B cell (primary cell): Measurements from ENCODE around the gene CREB5.

Source experiments
- CTCF ChIP-seq: fragments of 200-600 bp; IDR thresholded peaks from one replicate; pipeline ENCODE4 v1.8.0; 2022; ENCODE audit warnings: antibody characterized with exemption, mild to moderate bottlenecking
- EZH2 ChIP-seq: IDR thresholded peaks from 2 replicates; pipeline ENCODE4 v1.6.1; 2012; ENCODE audit warnings: borderline replicate concordance, low read depth, mild to moderate bottlenecking, moderate library complexity, low read length; ENCODE audit not compliant: insufficient read depth, poor library complexity, severe bottlenecking

GRCh38 chr7:28747404-28747803, 335.1 kb downstream of the CREB5 start:
- TF ChIP-seq CTCF (no peak), EZH2 (no peak)
